ENCODE measurements around the gene UNG.

UNG gene

DNA sequence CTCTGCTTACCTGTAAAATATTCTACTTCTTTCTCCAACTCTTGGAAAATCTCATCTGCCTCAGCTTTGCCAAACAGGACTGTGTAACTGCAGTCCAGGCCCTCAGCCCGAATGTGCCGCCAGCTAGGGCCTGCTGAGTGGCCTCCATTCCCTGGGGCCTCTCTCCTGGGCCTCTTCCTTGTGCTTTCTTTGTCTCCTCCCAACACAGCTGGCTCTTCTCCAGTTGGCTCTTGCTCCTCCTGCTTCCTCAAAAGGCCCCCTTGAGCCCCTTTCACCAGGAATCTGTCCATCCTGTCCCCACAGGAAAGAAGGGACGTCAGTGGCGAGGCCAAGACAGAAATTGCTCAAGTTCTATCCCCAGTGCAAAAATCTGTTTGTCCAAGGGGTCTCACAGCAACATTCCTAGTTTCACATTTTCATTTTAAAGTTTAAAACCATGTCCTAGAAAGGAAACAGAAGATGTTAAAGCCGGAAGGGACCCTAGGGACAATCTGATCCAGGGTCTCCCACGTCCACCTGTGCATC is 4.8 kb upstream of the UNG start:
- DNase-seq, result peak; percentile 38

DNA sequence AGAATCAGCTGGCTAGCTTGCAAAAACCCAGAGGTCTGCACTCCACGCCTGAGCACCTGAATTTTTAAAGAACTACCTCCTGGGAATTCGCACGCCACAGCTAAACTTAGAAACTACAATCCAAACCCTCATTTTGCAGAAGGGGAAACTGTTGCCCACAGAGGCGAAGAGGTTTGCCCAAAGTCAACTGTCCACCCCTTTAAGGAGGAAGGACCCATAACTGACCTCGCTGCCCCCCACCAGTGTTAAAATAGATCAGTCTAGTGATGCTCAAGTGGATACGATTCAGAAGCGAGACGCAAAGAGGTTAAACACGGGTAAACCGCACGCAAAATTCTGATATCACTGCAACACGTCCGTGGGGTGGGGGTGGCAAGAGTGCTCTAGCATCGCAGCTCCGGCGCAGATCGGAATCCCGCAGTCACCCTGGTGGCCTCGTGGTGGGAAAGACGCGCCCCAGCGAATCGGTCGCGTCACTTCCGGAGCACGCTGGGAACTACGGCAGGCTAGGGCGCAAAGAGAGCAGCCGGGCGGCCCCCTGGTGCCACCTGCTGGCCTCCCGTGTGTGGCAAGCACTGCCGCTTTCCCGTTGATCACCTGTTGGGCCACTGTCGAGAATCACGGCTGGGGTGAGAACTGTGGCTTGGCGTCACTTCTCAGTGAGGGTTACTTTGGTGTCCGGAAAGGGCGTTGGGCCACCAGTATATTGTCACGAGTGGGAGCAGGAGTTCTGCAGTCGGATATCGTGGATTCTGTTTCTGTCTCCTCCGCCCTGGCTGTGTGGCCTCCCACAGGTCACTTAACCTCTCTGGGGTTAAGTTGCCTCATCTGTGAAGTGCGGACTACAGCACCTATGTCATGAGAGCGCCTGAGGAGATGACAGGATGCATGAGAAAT is 4.1 kb upstream of the UNG start, which contains the start of gene ALKBH2:
TSS of gene ALKBH2 (minus strand) at position 451 of the 897 bp plus-strand sequence. CDS start 686 bp downstream, outside the sequence.
- DNase-seq, result peak; percentile 98

DNA sequence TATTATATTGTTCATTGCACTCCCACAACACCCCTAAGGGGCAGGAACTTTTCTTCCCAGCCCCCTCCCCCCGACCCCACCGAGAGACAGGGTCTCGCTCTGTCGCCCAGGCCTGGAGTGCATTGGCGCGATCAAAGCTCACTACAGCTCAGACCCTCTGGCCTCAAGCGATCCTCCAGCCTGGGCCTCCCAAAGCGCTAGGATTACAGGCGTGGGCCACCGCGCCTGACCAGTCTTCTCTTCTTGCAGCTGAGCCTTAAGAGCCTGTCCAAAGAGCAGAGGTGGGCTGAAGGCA is 310 bp upstream of the UNG start:
- DNase-seq, result no peak

DNA sequence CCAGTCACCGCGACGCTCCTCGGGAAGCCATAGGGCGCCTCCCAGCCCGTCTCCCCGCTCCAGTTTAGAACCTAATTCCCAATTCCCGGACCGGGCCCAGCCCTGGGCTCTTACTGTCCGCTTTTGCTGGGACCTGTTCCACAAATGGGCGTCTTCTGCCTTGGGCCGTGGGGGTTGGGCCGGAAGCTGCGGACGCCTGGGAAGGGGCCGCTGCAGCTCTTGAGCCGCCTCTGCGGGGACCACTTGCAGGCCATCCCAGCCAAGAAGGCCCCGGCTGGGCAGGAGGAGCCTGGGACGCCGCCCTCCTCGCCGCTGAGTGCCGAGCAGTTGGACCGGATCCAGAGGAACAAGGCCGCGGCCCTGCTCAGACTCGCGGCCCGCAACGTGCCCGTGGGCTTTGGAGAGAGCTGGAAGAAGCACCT is 797 bp downstream of the UNG start:
- DNase-seq, result peak; percentile 86

DNA sequence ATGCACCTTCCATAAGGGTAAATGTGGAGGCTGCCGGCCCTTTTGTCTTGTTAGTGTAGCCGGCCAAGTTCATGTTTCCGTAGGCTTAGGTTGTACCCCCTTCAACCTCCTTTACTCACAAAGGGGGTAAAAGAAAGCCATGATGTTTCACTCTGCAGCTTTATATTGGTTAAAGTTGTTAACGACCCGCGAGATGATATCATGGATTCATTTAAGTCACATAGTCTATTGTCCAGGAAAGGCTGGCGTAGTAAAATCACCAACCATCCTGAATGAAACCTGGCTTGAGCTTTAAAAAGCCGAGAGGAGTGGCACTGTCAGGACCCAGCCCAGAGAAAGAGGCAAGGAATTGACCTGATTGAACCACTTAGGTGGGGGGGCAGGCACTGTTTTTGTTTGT is 1.3 kb downstream of the UNG start:
- DNase-seq, result peak; percentile 51

DNA sequence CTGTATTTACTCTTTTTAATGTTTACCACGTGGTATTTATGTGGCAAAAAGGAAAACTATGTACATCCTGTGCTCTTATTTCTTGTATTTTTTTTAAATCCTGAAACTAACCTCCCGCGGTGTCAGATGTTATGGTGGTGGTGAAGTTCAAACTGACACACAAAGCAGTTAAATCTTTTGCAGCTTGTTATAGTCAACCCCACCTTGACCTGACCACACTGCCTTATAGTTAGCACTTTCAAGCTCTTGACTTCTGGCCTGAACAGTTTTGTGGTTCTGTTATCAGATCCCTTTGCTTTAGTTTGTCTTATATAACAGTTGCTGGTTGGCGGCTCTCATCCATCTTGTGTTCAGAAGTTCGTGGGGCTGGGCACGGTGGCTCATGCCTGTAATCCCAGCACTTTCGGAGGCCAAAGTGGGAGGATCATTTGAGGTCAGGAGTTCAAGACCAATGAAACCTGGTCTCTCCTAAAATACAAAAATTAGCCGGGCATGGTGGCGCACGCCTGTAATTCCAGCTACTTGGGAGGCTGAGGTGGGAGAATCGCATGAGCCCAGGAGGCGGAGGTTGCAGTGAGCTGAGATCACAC is 2.1 kb downstream of the UNG start:
- DNase-seq, result no peak

DNA sequence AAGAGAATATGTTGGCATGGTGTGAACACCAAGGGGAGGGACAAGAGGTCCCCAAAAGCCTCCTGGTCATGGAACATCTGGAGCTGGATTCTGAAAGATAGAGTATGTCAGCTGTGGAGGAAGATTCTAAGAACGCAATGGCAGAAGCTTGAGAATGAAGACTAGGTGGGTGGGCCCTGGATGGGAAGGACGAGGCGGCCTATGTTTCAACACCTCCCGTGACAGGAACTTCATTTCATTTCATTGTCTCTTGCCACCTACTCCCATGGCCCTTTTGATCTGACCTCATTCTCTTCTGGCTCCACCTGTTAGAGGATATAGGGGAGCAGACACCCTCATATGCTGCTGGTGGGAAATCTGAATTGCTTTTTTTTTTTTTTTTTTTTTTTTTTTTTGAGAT is 3.3 kb downstream of the UNG start:
- DNase-seq, result no peak

DNA sequence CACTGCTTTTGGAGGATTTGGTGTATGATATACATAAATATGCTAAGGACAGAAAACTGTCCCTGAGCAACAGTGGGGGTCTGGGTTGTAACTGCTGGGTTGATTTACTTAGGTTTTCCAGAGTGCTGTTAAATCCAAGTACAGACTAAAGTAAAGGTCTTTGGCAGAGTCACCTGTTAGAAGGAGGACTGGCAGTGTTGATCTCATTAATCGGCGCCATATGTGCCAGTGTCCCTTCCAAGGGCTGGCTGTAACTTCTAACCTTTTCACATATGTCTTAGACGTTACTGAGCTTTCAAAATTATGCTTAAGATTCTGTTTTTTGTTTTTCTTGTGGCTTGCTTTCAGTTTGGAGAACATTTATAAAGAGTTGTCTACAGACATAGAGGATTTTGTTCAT is 5.1 kb downstream of the UNG start:
- DNase-seq, result no peak

DNA sequence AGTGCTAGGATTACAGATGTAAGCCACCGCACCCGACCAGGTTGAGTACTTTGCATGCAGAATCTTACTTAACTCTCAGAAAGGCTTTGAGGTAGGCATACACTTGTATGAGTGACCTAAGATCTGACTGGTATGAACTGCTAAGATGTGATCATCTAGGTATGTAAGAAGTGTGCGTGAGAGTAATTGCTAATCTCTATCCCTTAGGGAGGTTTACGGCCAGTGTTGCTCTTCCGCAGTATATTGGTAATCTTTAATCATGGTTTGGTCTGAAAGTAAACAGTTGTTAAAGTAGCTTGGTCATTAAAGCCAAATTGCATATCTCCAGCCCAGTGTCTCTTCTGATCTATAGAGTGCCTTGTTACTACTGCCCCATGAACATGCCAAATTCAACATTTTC is 7.8 kb downstream of the UNG start:
- DNase-seq, result no peak

DNA sequence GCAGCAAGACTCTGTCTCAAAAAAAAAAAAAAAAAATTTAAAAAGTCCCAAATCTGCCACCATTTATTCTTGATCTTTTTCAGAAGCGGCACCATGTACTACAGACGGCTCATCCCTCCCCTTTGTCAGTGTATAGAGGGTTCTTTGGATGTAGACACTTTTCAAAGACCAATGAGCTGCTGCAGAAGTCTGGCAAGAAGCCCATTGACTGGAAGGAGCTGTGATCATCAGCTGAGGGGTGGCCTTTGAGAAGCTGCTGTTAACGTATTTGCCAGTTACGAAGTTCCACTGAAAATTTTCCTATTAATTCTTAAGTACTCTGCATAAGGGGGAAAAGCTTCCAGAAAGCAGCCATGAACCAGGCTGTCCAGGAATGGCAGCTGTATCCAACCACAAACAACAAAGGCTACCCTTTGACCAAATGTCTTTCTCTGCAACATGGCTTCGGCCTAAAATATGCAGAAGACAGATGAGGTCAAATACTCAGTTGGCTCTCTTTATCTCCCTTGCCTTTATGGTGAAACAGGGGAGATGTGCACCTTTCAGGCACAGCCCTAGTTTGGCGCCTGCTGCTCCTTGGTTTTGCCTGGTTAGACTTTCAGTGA is 12.5 kb downstream of the UNG start:
- no peak for DNase-seq

DNA sequence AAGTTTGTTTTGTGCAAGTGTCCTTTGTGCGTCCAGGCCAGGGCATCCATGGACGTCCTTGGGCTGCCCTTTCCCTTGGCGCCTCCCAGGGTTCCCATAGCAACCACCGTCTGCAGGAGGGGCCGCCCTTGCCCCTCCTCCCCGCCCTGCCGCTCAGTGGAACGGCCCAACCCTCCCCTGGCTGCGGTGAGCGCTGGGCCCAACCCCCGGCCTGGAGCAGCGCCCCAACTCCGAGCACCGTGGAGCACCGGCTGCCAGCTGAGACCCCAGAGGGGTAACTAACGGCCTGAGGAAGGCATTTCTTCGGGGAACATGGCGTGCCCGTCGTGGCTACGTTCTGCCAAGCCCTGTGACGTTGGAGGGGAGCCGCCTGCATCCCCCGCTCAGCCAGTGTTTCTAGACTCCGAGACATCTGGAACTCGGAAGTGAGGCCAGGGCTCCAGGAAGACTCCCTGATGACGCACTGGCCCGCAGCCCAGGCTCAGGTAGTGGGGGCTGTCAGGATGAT is 13.6 kb downstream of the UNG start:
- DNase-seq, result no peak

DNA sequence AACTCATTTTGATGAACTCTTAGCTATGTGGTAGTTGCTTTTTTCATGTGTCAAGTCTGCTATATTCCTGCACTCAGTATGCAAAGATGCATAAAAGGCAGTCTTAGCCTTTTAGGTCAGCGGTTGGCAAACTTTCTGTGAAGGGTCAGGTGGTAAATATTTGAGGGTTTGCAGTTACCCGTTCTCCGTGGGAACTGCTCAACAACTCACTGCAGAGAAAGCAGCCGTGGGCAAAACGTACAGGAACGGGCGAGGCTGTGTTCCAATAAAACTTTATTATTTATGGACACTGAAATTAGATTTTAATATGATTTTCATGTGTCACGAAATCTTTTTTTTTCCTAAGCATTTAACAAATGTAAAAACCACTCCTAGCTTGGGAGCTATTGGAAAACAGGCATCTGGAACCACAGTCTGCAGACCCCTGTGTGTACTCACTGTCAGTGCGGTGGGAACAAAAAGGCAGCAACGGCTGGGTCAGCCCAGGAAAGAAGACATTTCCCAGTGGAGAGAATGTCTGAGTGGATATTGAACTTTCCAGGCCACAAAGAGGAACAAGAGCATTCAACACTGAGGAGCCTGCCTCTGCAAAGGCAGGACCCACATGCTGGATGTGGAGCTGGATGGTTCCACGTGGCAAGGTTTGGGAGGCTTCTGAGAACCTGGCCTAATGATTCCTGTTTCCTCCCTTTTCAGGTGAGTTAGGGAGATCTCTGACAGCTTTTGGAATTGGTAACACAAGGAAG is 15.5 kb downstream of the UNG start:
- DNase-seq, result no peak

DNA sequence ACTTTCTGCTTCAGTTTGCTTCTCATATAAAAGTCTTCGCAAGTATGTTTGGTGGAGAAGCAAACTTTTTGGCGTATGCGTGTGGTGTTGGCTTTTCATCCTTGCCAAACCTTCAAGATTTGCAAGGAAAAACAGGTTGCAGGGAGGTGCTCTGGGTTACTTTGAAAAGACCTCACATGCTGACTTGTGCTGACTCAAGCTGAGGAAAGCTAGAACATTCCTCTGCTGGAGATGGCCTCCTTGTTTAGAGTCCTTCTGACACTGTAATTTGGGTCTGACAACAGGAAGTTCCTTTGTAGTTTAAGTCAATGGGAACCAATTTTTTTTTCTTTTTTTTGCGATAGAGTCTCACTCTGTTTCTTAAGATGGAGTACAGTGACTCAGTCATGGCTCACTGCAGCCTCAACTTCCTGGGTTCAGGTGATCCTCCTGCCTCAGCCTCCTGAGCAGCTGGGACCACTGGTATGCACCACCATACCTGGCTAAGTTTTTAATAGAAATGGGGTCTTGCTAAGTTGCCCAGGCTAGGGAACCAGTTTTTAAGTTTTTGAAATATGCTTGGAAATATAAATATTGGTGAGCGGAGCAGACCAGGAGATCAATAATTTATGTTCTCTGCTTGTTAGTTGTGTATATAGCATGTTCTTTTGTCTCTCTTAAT is 16.4 kb downstream of the UNG start:
- no peak for DNase-seq

DNA sequence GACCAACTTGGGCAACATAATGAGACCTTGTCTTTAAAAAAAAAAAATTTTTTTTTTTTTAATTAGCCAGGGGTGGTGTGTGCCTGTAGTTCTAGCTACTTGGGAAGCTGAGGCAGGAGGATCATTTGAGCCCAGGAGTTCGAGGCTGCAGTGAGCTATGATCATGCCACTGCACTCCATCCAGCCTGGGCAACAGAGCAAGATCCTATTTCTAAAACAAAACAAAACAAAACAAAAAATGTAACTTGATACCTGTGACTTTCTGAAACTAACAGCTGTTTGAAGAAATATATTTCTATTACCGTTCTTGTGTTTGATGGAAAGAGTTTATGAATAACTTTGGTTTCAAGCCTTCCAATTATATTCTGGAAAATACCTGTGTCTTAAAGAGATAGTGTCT is 17.2 kb downstream of the UNG start:
- DNase-seq, result no peak

DNA sequence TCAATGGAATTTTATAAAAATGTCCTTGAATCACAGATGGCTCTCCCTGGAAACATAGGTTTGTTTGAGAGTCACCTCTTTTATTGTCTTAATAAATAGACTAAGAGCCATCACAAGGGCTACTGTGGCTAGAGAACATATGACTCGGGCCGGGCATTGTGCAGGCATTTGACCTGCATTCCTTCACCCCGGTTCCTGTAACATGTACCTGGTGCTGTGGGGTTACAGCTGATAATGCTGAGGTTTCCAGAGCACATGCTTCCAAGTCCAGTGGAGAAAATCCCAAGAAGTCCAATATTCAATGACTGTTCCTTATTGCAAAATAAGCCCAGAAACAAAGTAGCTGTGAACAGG is 18.0 kb downstream of the UNG start:
- no peak for DNase-seq

DNA sequence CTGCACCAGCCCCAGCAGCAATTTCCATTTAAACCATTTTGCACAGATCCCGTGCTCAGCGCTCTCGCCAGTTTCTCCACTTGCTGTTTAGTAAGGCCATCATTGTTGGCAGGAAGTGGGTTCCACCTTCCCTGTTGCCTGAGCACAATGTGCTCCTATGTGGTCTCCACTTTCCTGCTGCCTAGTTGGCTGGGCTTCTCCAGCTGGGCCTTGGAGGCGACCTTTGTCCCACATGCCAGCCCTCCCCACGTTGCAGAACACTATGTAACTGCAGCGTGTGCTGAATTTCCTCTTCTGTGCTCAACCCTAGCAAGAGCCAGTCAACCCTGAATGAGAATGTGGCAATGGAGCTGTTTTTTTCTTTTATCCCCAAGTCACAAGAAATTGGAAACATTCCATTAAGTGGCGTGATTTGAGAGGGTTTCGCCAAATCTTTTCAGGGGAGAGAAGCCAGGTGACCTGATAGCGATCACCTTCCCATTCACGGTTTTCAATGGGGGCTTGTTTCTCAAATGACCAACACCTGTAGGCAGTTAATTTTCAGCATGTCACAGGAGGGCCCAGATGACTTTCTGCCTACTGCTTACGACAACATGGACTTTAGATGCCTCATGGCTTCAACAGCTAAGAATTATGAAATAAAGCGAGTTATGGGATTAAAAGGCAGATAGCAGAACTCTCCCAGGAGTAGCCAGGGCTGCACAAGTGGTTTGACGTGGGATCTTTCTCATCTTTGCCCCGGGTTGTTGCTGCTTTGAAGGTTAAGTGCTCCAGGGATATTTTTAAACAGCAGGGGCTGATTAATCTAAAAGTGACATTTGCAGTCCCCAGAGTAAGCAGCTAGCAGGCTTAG is 18.6 kb downstream of the UNG start, which contains the start of gene ACACB:
TSS of gene ACACB (plus strand) at position 830 of the 853 bp plus-strand sequence. CDS start 22,819 bp downstream, outside the sequence.
- DNase-seq, result no peak

DNA sequence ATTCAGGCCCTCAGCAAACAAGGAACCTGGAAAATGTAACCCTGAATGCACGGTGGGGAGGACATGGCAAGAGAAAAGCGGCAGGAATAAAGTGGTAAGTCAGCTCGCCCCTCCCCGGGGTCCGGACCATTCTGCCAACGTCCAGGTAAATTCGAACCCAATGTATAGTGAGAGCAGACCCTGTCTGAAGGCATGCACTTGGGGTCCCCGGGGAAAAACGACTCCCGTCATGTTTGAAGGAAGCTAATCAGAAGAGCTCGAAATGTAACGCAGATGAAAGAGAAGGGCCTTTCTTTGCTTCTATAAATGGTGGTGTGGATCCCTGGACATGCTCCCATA is 19.2 kb downstream of the UNG start:
- DNase-seq, result no peak

DNA sequence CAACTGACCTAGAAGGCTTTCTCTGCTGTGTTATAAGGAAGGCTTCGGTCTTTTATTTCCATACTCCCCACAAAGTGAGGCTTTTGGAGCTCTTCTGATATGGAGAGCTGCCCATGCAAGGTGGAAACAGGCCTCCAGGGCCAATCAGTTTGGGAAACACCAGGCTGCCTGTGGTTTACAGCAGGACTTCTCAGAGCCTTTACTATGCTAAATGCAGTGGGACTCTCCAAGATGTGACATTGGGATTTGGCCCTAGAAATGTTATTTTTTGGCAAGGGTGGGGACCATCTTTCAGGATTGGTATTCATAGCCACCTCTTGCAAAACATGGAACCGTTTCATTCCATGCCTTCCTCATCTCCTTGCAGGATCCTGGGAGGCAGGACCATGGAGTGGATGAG is 22.7 kb downstream of the UNG start:
- no peak for DNase-seq

DNA sequence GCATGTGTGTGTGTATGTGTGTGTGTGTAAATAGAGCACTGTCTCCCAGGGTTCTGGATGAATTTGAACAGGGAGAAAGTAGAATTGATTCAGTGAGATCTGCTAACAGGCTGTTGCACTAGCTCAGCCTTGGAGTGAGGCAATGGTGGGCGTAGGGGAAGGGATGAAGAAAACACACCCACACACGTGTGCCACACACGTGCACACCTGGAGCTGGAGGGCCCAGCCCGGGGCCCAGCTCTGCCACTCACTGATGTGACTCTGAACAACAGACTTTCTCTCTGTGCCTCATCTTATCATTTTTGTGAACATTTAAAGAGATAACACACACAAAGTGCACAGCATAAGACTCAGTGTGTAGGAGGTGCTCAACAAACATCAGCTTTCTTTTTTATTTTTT is 23.2 kb downstream of the UNG start:
- DNase-seq, result no peak

DNA sequence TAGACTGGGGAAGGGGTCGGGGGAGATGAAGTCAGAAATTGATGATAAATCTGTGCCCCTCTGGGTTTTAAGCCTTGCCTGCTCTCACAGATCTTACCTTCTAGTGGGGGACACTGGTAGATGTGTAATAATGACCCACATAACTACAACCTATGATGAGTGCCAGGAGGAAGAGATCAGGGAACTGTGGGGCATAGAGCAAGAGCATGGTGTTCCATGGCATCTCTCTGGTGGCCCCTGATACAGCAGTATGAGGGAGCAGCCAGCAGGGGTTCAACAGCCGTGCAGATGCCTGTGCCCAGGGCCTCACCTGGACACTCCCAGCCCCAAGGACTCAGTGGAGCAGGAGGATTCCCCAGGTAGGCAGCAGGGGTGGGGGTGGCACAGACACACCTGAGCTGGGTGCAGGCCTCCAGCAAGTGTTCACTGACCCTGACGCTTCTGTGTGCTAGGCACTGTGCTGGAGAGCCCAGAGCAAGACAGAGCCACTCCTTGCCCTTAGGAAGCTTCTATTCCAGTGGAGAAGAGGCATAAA is 24.0 kb downstream of the UNG start:
- no peak for DNase-seq
